Stomach (tissue), 4 donors: ENCODE data around the gene MBLAC1.

Source experiments
- CTCF ChIP-seq, 7 experiments: fragments of 450-650 bp in 4 of 7; fragments of 200-600 bp in 3 of 7; sonication (generic) in 3 of 7; IDR thresholded peaks; one replicate each; pipeline ENCODE4 v1.5.1; 2016 to 2019; ENCODE audit warnings: antibody characterized with exemption in 7 of 7, control low read depth in 2 of 7, mild to moderate bottlenecking in 1 of 7
- EP300 ChIP-seq: sonication (generic); formaldehyde crosslinking; IDR thresholded peaks from one replicate; pipeline ENCODE4 v1.6.1; 2017; ENCODE audit warnings: antibody characterized with exemption
- POLR2A ChIP-seq, 4 donors: fragments of 450-650 bp; IDR thresholded peaks; one replicate each; pipeline ENCODE4 v1.6.1; 2016; ENCODE audit warnings: antibody characterized with exemption in 4 of 4, control low read depth in 2 of 4, mild to moderate bottlenecking in 1 of 4, moderate library complexity in 1 of 4
- POLR2AphosphoS5 ChIP-seq, 3 donors: sonication (generic); formaldehyde crosslinking; IDR thresholded peaks; one replicate each; pipeline ENCODE4 v1.6.1; 2016; ENCODE audit warnings: antibody characterized with exemption in 3 of 3

- no peak for TF ChIP-seq CTCF (IDR thresholded peaks at IDR 0.05)
- TF ChIP-seq POLR2A (IDR thresholded peaks at IDR 0.05), result no peak
- no peak for TF ChIP-seq POLR2AphosphoS5 (IDR thresholded peaks at IDR 0.05)
- TF ChIP-seq EP300, result no peak
Measured at GRCh38 chr7:100142461-100142860, 15.7 kb downstream of the MBLAC1 start.
